H1 (cell line): Measurements from ENCODE around the gene NPAT.

Source experiments
- CTCF ChIP-seq, 3 experiments: IDR thresholded peaks; 1 replicate in 2 of 3; 2 replicates in 1 of 3; pipeline versions ENCODE4 v1.5.1 to v1.6.1; 2011; ENCODE audit warnings: low read length in 3 of 3, mild to moderate bottlenecking in 3 of 3, inconsistent platforms in 2 of 3, low read depth in 1 of 3, moderate library complexity in 1 of 3; ENCODE audit not compliant: insufficient read depth in 1 of 3; ENCODE audit errors: control extremely low read depth in 1 of 3
- JUN ChIP-seq: IDR thresholded peaks from 2 replicates; pipeline ENCODE4 v1.6.1; 2011; ENCODE audit warnings: low read depth, mild to moderate bottlenecking, improper control_type of control experiment, low read length
- JUND ChIP-seq: IDR thresholded peaks from 2 replicates; pipeline ENCODE4 v1.6.1; 2011; ENCODE audit warnings: mild to moderate bottlenecking, improper control_type of control experiment, low read length
- KDM1A ChIP-seq: fragments of 200-600, 300-600 bp; sonication (generic); IDR thresholded peaks from 2 replicates; pipeline ENCODE4 v1.7.1; 2016; ENCODE audit warnings: mild to moderate bottlenecking, low read length, borderline replicate concordance
- POLR2A ChIP-seq, 2 experiments: IDR thresholded peaks; 1 replicate in 1 of 2; 2 replicates in 1 of 2; pipeline ENCODE4 v1.6.1; 2011; ENCODE audit warnings: low read depth in 2 of 2, low read length in 2 of 2, mild to moderate bottlenecking in 2 of 2; ENCODE audit errors: control extremely low read depth in 1 of 2
- RXRA ChIP-seq: IDR thresholded peaks from 2 replicates; pipeline ENCODE4 v1.6.1; 2011; ENCODE audit warnings: low read depth, mild to moderate bottlenecking, low read length, moderate library complexity; ENCODE audit not compliant: insufficient read depth
- TEAD4 ChIP-seq: IDR thresholded peaks from 2 replicates; pipeline ENCODE4 v1.6.1; 2012; ENCODE audit warnings: low read depth, low read length, inconsistent platforms, mixed read lengths
- TF ChIP-seq, protein P1 (sequence below): IDR thresholded peaks from 2 replicates; pipeline ENCODE4 v1.6.1; 2011; ENCODE audit warnings: low read length, improper control_type of control experiment

- no peak for TF ChIP-seq JUND
- TF ChIP-seq CTCF (IDR thresholded peaks at IDR 0.05; ENCODE audit: control extremely low read depth in 1 of 3, insufficient read depth in 1 of 3, low read depth in 1 of 3, low read length in 3 of 3) = no peak
- TF ChIP-seq TEAD4 = no peak
- TF ChIP-seq JUN = no peak
- TF ChIP-seq, protein P1, sequence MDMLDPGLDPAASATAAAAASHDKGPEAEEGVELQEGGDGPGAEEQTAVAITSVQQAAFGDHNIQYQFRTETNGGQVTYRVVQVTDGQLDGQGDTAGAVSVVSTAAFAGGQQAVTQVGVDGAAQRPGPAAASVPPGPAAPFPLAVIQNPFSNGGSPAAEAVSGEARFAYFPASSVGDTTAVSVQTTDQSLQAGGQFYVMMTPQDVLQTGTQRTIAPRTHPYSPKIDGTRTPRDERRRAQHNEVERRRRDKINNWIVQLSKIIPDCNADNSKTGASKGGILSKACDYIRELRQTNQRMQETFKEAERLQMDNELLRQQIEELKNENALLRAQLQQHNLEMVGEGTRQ = no peak
- no peak for TF ChIP-seq POLR2A (IDR thresholded peaks at IDR 0.05; ENCODE audit: control extremely low read depth in 1 of 2, low read depth in 2 of 2, low read length in 2 of 2)
- TF ChIP-seq RXRA = no peak
- TF ChIP-seq KDM1A = no peak
These were observed 67.8 kb downstream of the NPAT start for GRCh38 chr11:108154591-108154990.
